C4-2B (cell line): ENCODE results near the gene PSMB9.

ENCODE experiments used
- CTCF ChIP-seq: fragments of 450-650 bp; conservative IDR thresholded peaks from 2 replicates; pipeline ENCODE4 v1.5.1; 2017; ENCODE audit warnings: mild to moderate bottlenecking
- ZFX ChIP-seq: fragments of 450-650 bp; IDR thresholded peaks from 2 replicates; pipeline ENCODE4 v1.6.1; 2017

DNA sequence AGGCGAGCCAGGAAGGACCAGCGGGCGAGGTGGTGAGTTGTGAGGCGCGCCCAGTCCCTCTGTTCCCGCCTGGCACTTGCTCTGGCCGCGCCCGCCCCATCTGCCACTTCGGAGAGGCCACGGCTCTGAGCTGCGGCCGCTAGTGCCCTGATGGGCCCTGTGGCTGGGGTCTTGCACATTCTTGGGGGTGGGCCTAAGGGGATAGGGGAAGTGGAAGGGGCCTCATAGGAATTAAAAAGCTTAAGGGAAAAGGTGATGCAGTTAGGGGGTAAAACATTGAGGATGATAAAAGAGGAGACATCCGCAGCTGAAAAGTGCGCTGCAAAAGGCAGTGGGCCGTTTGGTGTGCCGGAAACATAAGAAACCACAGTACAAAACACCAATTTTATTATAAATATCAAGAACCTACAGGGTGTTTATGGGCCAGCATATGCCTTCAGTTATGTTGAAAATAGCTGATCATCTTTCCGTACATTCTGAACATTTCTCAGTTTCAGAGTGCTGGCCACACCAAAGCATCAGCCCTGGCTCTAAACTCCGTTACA lies 9.1 kb upstream of the PSMB9 start:
- TF ChIP-seq CTCF (no peak), ZFX (no peak)
